K562 (cell line): Measurements from ENCODE around the gene LDLRAD1.

ENCODE experiments used
- CBX2 ChIP-seq: fragments of 200-600 bp; sonication (generic); IDR thresholded peaks from one replicate; pipeline ENCODE4 v1.6.1; 2012; ENCODE audit warnings: mild to moderate bottlenecking, low read length, inconsistent platforms; ENCODE audit not compliant: insufficient read depth, poor library complexity, severe bottlenecking
- CTCF ChIP-seq, 3 experiments: IDR thresholded peaks in 2 of 3; conservative IDR thresholded peaks in 1 of 3; 2 replicates each; pipeline ENCODE4 v1.5.1; 2011 to 2012; ENCODE audit warnings: low read length in 3 of 3, mild to moderate bottlenecking in 3 of 3, control low read depth in 2 of 3, improper control_type of control experiment in 1 of 3, inconsistent platforms in 1 of 3, low read depth in 1 of 3, mixed read lengths in 1 of 3, moderate library complexity in 1 of 3; ENCODE audit not compliant: insufficient read depth in 2 of 3
- ETV6 ChIP-seq, 3 experiments: fragments of 150-350 bp in 1 of 3; sonication (generic) in 1 of 3; formaldehyde crosslinking in 1 of 3; IDR thresholded peaks; 2 replicates each; pipeline versions ENCODE4 v1.6.1 to v1.8.0; 2014 to 2022; ENCODE audit warnings: borderline replicate concordance in 2 of 3, low read depth in 2 of 3, antibody characterized with exemption in 1 of 3, low read length in 1 of 3, mild to moderate bottlenecking in 1 of 3, missing genetic modification reagents in 1 of 3
- GABPB1 ChIP-seq: sonication (generic); formaldehyde crosslinking; IDR thresholded peaks from 2 replicates; pipeline ENCODE4 v1.8.0; 2022; ENCODE audit warnings: mild to moderate bottlenecking, missing genetic modification reagents
- MAZ ChIP-seq, 2 experiments: fragments of 450-650 bp in 1 of 2; sonication (generic) in 1 of 2; formaldehyde crosslinking; IDR thresholded peaks in 1 of 2; conservative IDR thresholded peaks in 1 of 2; 2 replicates each; pipeline versions ENCODE4 v1.4.0 to v1.5.0; 2020; ENCODE audit warnings: mild to moderate bottlenecking in 1 of 2, missing genetic modification reagents in 1 of 2
- MCM2 ChIP-seq: fragments of 450-650 bp; IDR thresholded peaks from 2 replicates; pipeline ENCODE4 v1.6.1; 2017; ENCODE audit warnings: low read depth, mild to moderate bottlenecking
- MTF1 ChIP-seq: fragments of 250-450 bp; sonication (Bioruptor Pico); IDR thresholded peaks from 2 replicates; pipeline ENCODE4 v1.9.0; 2021; ENCODE audit warnings: moderate library complexity, mild to moderate bottlenecking, inconsistent platforms, borderline replicate concordance
- MXI1 ChIP-seq: IDR thresholded peaks from 2 replicates; pipeline ENCODE4 v1.6.1; 2011; ENCODE audit warnings: low read depth, mild to moderate bottlenecking, improper control_type of control experiment, low read length
- NRF1 ChIP-seq, 2 experiments: fragments of 450-650 bp; IDR thresholded peaks in 1 of 2; conservative IDR thresholded peaks in 1 of 2; 2 replicates each; pipeline ENCODE4 v1.6.1; 2014; ENCODE audit warnings: mild to moderate bottlenecking in 2 of 2
- SMC3 ChIP-seq: conservative IDR thresholded peaks from 2 replicates; pipeline ENCODE4 v1.6.1; 2011; ENCODE audit warnings: low read depth, low read length, improper control_type of control experiment; ENCODE audit not compliant: insufficient read depth
- TEAD1 ChIP-seq, 2 experiments: fragments of 450-650 bp in 1 of 2; sonication (generic) in 1 of 2; formaldehyde crosslinking; IDR thresholded peaks; 2 replicates each; pipeline versions ENCODE4 v1.4.0 to v1.8.0; 2020 to 2022; ENCODE audit warnings: mild to moderate bottlenecking in 2 of 2, missing genetic modification reagents in 1 of 2
- ZBED1 ChIP-seq: IDR thresholded peaks from 2 replicates; pipeline ENCODE4 v1.6.1; 2014
- ZNF282 ChIP-seq: sonication (generic); formaldehyde crosslinking; IDR thresholded peaks from 2 replicates; pipeline ENCODE4 v1.8.1; 2023; ENCODE audit warnings: missing genetic modification reagents
- TF ChIP-seq, protein P1 (sequence below): sonication (generic); formaldehyde crosslinking; IDR thresholded peaks from 2 replicates; pipeline ENCODE4 v1.8.1; 2023; ENCODE audit warnings: missing genetic modification reagents, mild to moderate bottlenecking, borderline replicate concordance

DNA sequence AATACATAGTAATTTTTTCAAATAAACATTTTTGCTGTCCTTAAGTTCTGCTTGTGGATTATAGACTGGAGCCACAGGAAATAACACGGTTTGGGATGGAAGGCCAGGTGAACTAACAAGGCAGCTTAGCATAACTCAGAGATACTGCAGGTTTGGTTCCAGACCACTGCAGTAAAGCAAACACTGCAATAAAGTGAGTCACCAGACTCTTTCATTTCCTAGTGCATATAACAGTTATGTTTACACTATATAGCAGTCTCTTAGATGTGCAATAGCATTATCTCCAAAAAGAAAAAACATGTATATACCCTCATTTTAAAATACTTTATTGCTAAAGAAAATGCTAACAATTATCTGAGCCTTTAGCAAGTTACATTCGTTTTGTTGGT, 49.9 kb downstream of the LDLRAD1 start:
- no peak for TF ChIP-seq MXI1
- TF ChIP-seq NRF1 (conservative IDR thresholded peaks at IDR 0.05 in 1 of 2, IDR thresholded peaks at IDR 0.05 in 1 of 2), result no peak
- TF ChIP-seq MAZ (CRISPR knock-in tag; conservative IDR thresholded peaks at IDR 0.05 in 1 of 2, IDR thresholded peaks at IDR 0.05 in 1 of 2), result no peak
- no peak for TF ChIP-seq GABPB1 (CRISPR knock-in tag)
- no peak for TF ChIP-seq TEAD1 (CRISPR knock-in tag; IDR thresholded peaks at IDR 0.05)
- no peak for TF ChIP-seq MTF1 (CRISPR knock-in tag)
- no peak for TF ChIP-seq MCM2
- no peak for TF ChIP-seq SMC3
- TF ChIP-seq CBX2, result no peak
- TF ChIP-seq CTCF (IDR thresholded peaks at IDR 0.05 in 2 of 3, conservative IDR thresholded peaks at IDR 0.05 in 1 of 3; ENCODE audit: insufficient read depth in 2 of 3, low read depth in 1 of 3, low read length in 3 of 3), result no peak
- TF ChIP-seq ETV6 (IDR thresholded peaks at IDR 0.05; ENCODE audit: borderline replicate concordance in 1 of 2, low read depth in 2 of 2, low read length in 1 of 2), result no peak
- no peak for TF ChIP-seq ETV6 (CRISPR knock-in tag; IDR thresholded peaks at IDR 0.05; ENCODE audit: borderline replicate concordance)
- TF ChIP-seq ZBED1, result no peak
- TF ChIP-seq ZNF282 (CRISPR knock-in tag), result no peak
- TF ChIP-seq, protein P1, sequence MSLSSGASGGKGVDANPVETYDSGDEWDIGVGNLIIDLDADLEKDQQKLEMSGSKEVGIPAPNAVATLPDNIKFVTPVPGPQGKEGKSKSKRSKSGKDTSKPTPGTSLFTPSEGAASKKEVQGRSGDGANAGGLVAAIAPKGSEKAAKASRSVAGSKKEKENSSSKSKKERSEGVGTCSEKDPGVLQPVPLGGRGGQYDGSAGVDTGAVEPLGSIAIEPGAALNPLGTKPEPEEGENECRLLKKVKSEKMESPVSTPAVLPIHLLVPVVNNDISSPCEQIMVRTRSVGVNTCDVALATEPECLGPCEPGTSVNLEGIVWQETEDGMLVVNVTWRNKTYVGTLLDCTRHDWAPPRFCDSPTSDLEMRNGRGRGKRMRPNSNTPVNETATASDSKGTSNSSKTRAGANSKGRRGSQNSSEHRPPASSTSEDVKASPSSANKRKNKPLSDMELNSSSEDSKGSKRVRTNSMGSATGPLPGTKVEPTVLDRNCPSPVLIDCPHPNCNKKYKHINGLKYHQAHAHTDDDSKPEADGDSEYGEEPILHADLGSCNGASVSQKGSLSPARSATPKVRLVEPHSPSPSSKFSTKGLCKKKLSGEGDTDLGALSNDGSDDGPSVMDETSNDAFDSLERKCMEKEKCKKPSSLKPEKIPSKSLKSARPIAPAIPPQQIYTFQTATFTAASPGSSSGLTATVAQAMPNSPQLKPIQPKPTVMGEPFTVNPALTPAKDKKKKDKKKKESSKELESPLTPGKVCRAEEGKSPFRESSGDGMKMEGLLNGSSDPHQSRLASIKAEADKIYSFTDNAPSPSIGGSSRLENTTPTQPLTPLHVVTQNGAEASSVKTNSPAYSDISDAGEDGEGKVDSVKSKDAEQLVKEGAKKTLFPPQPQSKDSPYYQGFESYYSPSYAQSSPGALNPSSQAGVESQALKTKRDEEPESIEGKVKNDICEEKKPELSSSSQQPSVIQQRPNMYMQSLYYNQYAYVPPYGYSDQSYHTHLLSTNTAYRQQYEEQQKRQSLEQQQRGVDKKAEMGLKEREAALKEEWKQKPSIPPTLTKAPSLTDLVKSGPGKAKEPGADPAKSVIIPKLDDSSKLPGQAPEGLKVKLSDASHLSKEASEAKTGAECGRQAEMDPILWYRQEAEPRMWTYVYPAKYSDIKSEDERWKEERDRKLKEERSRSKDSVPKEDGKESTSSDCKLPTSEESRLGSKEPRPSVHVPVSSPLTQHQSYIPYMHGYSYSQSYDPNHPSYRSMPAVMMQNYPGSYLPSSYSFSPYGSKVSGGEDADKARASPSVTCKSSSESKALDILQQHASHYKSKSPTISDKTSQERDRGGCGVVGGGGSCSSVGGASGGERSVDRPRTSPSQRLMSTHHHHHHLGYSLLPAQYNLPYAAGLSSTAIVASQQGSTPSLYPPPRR (CRISPR knock-in tag), result no peak
